NB4 (cell line): ENCODE measurements around the gene RGSL1.
"Not testable (repeated sequence)": the region's sequence is repeated elsewhere in the genome, so short reads cannot be mapped to it uniquely, and the experiment has no call there.

Source experiments
- DNase-seq: peaks from one replicate; pipeline ENCODE4 v3.0.0; 2010; ENCODE audit warnings: low read depth
- H3K4me3 ChIP-seq: one replicate; pipeline ENCODE4 v1.5.1; 2011; ENCODE audit warnings: mild to moderate bottlenecking, low read depth, low read length, moderate library complexity
- MAX ChIP-seq: IDR thresholded peaks from 2 replicates; pipeline ENCODE4 v1.6.1; 2011; ENCODE audit warnings: low read depth, low read length
- MYC ChIP-seq: IDR thresholded peaks from 2 replicates; pipeline ENCODE4 v1.6.1; 2011; ENCODE audit warnings: low read depth, low read length
- POLR2A ChIP-seq: IDR thresholded peaks from 2 replicates; pipeline ENCODE4 v1.6.1; 2011; ENCODE audit warnings: mild to moderate bottlenecking; ENCODE audit not compliant: insufficient read length; ENCODE audit errors: extremely low read depth
- TF ChIP-seq, protein P1 (sequence below): IDR thresholded peaks from one replicate; pipeline ENCODE4 v1.5.1; 2012; ENCODE audit warnings: low read depth, low read length

Gene RGSL1

DNA sequence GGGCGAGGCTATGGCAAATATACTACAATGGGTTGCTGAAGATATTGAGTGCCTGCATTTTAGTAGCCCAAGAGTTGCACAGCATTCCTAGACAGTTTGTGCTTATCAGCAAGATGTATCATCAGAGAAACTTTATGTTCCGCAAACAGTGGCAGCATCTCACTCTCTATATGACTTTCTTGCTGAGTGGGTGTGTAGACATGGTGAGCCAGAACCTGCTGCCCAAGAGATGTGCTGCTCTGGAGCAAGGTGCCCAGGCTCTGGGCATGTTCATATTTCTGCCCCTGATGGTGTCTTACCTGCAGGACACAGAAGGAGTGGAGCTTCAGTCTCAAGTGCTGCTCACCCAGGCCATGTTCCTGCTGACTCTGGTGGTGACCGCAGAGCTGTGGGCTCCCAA, 8.2 kb upstream of the RGSL1 start:
- TF ChIP-seq MYC (no peak), POLR2A (no peak), MAX (no peak)
- TF ChIP-seq, protein P1, sequence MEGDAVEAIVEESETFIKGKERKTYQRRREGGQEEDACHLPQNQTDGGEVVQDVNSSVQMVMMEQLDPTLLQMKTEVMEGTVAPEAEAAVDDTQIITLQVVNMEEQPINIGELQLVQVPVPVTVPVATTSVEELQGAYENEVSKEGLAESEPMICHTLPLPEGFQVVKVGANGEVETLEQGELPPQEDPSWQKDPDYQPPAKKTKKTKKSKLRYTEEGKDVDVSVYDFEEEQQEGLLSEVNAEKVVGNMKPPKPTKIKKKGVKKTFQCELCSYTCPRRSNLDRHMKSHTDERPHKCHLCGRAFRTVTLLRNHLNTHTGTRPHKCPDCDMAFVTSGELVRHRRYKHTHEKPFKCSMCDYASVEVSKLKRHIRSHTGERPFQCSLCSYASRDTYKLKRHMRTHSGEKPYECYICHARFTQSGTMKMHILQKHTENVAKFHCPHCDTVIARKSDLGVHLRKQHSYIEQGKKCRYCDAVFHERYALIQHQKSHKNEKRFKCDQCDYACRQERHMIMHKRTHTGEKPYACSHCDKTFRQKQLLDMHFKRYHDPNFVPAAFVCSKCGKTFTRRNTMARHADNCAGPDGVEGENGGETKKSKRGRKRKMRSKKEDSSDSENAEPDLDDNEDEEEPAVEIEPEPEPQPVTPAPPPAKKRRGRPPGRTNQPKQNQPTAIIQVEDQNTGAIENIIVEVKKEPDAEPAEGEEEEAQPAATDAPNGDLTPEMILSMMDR: no peak
- DNase-seq: no peak
- H3K4me3 ChIP-seq: no peak overlapping the region

DNA sequence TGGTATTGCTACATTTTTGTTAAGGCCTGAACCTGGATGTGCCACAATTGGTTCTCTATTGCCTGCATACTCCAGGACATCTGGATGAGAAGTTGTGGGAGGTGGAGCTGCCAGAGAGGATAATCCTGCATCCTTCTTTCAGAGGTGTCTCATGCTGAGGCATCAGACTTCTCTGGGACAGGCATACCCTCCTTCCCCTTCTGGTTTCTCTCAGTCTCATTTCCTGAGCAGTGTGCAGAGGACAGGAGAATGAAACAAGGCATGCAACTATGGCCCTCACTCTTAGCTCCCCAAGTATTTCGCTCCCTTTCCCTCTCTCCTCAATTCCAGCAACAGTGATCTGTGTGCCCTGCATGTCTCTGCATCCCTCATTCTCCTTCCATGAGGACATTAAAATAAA, 7.6 kb upstream of the RGSL1 start:
- H3K4me3 ChIP-seq: no peak overlapping the region
- DNase-seq: no peak
- TF ChIP-seq MAX (no peak), POLR2A (no peak), MYC (no peak)
- TF ChIP-seq, protein P1: no peak

- H3K4me3 ChIP-seq: no peak overlapping the region
- no peak for TF ChIP-seq MYC
- TF ChIP-seq POLR2A: no peak
- TF ChIP-seq, protein P1: peak; percentile 40
- no peak for DNase-seq
These were observed 5.4 kb upstream of the RGSL1 start for GRCh38 chr1:182444497-182444896.

GRCh38 chr1:182446033-182446669, 3.8 kb upstream of the RGSL1 start:
- DNase-seq: peak; percentile 74
- TF ChIP-seq, protein P1: peak; percentile 53
- TF ChIP-seq MAX: no peak
- TF ChIP-seq POLR2A: no peak
- H3K4me3 ChIP-seq: no peak overlapping the region

DNA sequence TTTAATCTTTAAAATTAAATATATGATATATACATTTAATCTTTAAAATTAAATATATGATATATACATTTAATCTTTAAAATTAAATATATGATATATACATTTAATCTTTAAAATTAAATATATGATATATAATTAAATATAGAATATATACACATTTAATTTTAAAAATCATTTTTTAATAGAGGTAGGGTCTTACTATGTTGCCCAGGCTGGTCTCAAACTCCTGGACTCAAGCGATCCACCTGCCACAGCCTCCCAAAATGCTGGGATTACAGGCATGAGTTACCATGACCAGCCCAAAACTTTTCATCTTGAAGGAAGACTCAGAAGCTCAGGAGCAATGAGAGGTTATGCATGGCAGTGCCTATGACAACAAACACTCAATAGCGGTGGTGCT, 2.8 kb upstream of the RGSL1 start:
- not testable (repeated sequence) for H3K4me3 ChIP-seq, DNase-seq

DNA sequence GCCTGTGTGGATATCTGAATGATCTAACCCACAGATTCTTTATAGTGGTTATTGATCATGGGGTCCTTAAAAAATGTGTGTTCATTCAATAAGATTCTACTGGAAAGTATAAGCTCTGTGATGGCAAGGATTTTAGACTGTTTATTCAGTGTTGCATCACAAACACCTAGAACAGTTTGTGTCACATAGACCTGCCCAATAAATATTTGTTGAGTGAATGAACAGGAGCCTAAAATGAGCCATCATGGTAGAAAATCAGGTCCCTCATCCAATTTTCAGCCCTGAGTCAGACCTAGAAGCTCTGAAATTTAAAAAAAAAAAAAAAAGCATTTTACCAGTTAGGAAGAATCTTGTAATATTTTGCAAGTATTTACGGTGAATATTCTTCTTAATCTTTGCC, 2.3 kb upstream of the RGSL1 start:
- TF ChIP-seq, protein P1: no peak
- TF ChIP-seq MAX (no peak), MYC (no peak), POLR2A (no peak)
- no peak for DNase-seq
- H3K4me3 ChIP-seq: no peak overlapping the region
